ENCODE measurements around the gene IGFBP2.

DNA sequence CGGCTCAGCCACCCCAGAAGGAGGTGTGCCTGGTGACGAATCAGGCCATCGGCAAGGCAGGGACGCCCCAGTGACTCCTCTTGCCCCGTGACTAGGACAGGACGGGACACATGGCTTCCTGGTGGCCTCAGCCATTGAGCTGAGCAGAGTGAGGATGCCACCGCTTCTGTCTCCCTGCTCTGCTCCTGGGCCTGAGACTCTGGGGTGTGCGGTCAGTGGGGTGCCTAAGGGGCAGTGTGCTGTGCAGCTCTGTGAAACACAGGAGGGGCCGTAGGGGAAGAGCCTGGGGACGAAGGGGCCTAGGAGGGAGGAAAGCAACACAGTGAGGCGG lies 37.8 kb downstream of the IGFBP2 start:
- TF ChIP-seq, protein P1, sequence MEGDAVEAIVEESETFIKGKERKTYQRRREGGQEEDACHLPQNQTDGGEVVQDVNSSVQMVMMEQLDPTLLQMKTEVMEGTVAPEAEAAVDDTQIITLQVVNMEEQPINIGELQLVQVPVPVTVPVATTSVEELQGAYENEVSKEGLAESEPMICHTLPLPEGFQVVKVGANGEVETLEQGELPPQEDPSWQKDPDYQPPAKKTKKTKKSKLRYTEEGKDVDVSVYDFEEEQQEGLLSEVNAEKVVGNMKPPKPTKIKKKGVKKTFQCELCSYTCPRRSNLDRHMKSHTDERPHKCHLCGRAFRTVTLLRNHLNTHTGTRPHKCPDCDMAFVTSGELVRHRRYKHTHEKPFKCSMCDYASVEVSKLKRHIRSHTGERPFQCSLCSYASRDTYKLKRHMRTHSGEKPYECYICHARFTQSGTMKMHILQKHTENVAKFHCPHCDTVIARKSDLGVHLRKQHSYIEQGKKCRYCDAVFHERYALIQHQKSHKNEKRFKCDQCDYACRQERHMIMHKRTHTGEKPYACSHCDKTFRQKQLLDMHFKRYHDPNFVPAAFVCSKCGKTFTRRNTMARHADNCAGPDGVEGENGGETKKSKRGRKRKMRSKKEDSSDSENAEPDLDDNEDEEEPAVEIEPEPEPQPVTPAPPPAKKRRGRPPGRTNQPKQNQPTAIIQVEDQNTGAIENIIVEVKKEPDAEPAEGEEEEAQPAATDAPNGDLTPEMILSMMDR (IDR thresholded peaks at IDR 0.05), result no peak
- no peak for TF ChIP-seq POLR2AphosphoS5 (IDR thresholded peaks at IDR 0.05)
